GM21526 (cell line): ENCODE data around the gene WWOX.

Experiments
- ATAC-seq: cut with Tn5 transposase; IDR thresholded peaks from one replicate; pipeline ENCODE4 v1.9.1; 2021; ENCODE audit warnings: moderate library complexity; ENCODE audit not compliant: unreplicated experiment, low FRiP score

WWOX gene

DNA sequence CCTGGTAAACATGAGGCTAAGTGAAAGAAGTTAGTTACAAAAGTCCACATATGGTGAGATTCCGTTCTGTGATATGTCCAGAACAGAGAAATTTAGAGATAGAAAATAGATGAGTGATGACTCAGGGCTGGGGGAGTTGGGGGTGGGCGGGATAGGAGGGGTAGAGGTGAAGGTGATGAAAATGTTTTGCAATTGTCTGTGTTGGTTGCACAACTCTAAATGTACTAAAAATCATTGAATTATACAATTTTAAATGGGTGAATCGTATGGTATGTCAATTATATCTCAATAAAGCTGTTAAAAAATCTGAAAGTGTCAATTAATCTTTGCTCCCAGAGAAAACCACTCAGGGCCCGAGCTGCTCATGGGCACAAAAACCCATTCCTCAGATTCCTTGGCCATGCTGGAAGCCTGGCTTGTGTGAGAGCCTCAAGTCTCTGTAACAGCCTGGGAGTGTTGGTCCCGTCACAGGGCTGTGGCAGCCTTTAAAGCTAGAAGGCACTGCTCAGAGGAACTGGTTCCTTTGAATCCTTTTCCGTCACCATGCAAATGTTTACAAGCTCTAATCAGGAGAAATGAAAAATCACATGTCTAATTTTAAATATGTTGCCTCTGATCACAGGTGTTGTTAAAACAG lies 225.3 kb downstream of the WWOX start:
- no peak for ATAC-seq

GRCh38 chr16:78325468-78326352 lies 226.3 kb downstream of the WWOX start:
- ATAC-seq, result no peak

GRCh38 chr16:78326731-78327130 lies 227.3 kb downstream of the WWOX start:
- no peak for ATAC-seq

DNA sequence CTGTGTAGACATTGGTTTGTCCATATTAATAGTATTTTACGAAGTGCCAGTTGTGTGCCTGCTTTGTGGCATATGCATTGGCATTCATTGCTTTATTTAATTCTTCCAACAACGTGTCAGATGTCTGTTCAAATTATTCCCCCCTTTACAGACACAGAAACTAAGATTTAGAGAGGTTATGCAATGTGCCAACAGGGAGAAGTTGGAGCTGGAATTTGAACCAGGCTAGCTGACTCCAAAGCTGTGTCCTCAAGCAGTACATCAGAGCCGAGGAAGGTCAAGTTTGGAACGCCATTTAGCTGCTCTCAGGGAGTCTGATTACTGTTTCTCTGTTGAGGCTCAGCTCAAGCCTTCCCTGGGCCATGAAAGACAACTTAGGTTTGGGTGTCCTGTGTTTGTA lies 232.3 kb downstream of the WWOX start:
- no peak for ATAC-seq

- no peak for ATAC-seq
Observed at GRCh38 chr16:78333808-78334207, 234.4 kb downstream of the WWOX start.

DNA sequence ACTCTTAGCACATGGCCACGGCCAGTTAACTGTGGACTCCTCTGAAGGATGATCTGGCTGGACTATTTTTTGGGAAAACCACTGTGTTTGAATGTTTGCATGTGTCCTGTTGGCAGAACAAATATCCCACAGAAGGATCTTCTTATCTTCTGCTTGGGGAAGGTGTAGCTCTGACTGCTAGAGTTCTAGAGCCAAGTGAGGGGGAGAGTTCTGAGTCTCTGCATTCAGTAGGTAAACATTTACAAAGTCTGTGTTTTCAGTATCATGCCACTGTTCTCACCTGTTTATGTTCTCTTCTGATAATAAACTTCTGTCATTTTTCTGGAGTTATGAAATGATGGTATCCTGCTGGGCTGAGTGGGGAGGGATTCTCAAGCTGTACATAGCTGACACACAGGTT lies 241.1 kb downstream of the WWOX start:
- ATAC-seq, result no peak

GRCh38 chr16:78348068-78348467 lies 248.6 kb downstream of the WWOX start:
- no peak for ATAC-seq

DNA sequence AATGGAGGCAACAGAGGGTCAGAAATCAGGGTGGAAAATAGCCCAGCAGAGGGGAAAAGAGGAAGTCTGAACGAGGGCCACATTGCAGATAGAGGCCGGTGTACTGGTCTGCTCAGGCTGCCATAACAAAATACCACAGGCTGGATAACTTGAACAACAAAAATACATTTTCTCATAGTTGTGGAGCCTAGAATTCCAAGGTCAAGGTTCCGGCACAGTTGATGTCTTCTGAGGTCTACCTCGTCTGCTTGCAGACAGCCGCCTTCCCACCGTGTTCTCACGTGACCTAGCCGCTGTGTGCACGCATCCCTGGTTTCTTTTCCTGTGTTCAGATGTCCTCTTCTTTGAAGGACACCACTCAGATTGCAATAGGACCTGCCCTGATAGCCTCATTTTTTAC lies 249.4 kb downstream of the WWOX start:
- no peak for ATAC-seq

GRCh38 chr16:78352184-78352583 lies 252.7 kb downstream of the WWOX start:
- no peak for ATAC-seq

- no peak for ATAC-seq
Observed at GRCh38 chr16:78353640-78354275, 254.3 kb downstream of the WWOX start.

DNA sequence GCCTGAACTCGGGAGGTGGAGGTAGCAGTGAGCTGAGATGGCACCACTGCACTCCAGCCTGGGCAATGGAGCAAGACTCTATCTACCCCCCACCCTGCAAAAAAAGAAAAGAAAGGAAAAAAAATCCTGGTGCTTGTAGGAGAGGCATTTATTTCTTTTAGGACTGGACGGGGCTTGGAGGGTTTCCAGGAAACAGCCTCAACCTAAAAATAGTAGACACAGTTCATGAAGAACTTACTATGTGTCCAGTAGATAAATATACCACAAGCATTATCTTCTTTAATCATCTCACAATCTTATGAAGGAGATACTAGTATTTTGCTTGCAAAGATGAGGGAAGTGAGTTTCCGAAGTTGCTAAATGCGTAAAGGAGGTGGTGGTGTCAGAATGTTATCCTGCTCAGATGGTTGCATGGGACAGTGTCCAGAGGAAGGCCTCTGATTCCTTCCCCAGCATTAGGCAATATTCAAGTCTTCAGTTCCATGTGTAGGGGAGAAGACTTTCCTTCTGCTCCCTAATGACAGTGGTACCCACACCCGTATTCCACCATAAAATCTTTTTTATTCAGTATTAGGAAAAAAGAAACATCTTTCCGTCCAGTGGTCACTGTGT lies 263.2 kb downstream of the WWOX start:
- ATAC-seq, result no peak

- ATAC-seq, result no peak
Observed at GRCh38 chr16:78363843-78364555, 264.5 kb downstream of the WWOX start.

GRCh38 chr16:78364556-78364880 lies 265.1 kb downstream of the WWOX start:
- ATAC-seq, result no peak

- no peak for ATAC-seq
Observed at GRCh38 chr16:78365366-78365765, 265.9 kb downstream of the WWOX start.

- ATAC-seq, result no peak
Observed at GRCh38 chr16:78368121-78369102, 269.0 kb downstream of the WWOX start.

DNA sequence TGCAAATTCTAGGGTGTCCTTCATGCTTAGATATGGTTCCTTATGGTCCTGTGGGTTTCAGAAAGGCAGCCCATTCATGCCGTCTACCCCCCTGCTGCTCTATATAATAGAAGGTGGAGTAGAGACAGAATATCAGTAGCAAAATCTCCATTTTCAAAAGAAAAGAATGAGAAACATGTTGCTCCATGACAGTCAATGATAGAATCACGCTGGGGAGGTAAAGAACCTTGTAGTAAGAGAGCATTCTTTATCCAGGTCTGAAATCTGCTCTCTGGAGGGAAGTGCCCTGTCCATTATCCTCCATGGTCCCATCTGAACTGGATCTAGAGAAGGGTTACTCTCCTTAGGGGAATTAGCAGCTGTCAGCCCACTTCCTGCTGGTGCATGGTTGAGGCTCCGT lies 272.8 kb downstream of the WWOX start:
- ATAC-seq, result no peak

DNA sequence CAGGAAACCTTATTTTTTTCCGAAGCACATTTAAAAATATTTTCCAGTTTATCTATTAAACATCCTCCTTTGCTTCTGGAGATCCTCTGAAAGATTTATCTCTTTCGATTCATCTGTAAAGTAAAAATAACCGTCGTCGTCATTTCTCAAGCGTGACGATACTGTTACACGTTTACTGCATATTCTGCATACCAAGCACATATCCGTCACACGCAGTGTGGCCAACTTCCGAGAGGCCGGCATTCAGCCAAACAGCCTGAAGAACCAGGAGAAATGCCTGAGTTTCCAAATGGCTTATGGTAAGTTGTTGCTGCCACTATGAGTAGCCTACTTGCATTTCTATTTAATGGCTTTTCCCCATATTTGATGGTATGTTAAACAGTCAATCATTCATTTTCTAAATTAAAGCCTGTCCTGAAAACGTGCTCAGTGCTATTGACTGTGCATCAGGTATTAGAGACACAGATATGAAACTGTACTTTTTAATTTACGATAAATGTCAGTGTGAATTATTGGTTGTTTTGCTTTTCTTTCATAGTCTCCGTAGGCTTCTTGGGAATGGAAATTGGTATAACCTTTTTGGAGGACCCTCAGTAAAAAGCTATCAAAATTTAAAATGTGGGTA lies 275.7 kb downstream of the WWOX start:
- ATAC-seq, result no peak

- ATAC-seq, result no peak
Observed at GRCh38 chr16:78376452-78376851, 277.0 kb downstream of the WWOX start.

DNA sequence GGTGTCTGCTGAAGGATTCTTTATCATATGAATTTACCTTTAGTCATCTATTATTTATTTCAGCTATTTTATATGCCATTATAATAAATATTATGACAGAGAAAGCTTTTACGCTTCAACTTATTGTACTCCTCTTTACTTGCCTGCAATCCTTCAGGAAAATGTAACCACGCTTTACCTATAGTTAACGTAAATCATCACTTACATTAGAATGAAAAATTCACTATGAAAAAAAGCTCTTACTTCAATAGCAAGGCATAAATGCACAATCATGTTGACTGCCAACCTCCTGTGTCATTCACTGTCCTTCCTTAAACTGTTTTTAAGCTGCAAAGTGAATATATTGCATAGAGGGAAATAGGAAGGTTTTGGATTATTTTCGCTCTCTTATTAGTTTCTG lies 277.9 kb downstream of the WWOX start:
- no peak for ATAC-seq
